Muscle of leg (tissue), 11 donors: ENCODE data around the gene KCNJ10. TPM values are rescaled to one million over a fixed set of nuclear protein-coding genes. Genes with fewer than 3 reads are reported as not detected.

ENCODE experiments used
- DNase-seq: peaks from one replicate; pipeline ENCODE4 v3.0.0; 2013
- H3K27ac ChIP-seq: one replicate; pipeline ENCODE4 v1.5.1; 2013; ENCODE audit warnings: mild to moderate bottlenecking, low read length, control low read depth
- H3K27me3 ChIP-seq: one replicate; pipeline ENCODE4 v1.6.1; 2013; ENCODE audit warnings: low read length; ENCODE audit not compliant: control insufficient read depth, insufficient read depth
- H3K36me3 ChIP-seq: one replicate; pipeline ENCODE4 v1.6.1; 2013; ENCODE audit warnings: low read length; ENCODE audit not compliant: control insufficient read depth, insufficient read depth
- H3K4me1 ChIP-seq: one replicate; pipeline ENCODE4 v1.6.1; 2013; ENCODE audit warnings: low read length; ENCODE audit not compliant: control insufficient read depth, insufficient read depth
- H3K4me3 ChIP-seq: one replicate; pipeline ENCODE4 v1.5.1; 2013; ENCODE audit warnings: low read length, control low read depth
- H3K9me3 ChIP-seq: replicated peaks from 2 replicates; pipeline ENCODE4 v1.6.1; 2013; ENCODE audit warnings: low read depth, low read length; ENCODE audit not compliant: control insufficient read depth
- WGBS: methylation state at CpG from one replicate; pipeline ENCODE4 v1.1.5; 2013; ENCODE audit warnings: missing lambda C conversion rate; ENCODE audit not compliant: insufficient coverage; 5-methylcytosine and 5-hydroxymethylcytosine counted together
- polyA plus RNA-seq, 8 donors: library from polyadenylated mRNA; unstranded; fragments of 120-200 nt; gene quantifications; one replicate each; pipeline versions ENCODE4 v1.2.1 to v1.2.3, GENCODE V29; 2013; ENCODE audit warnings: inconsistent platforms in 1 of 8, low replicate concordance in 1 of 8; ENCODE audit not compliant: insufficient read length in 8 of 8, insufficient read depth in 1 of 8
- total RNA-seq: library from RNA; stranded (reverse); fragments of 120-200 nt; gene quantifications from one replicate; pipeline ENCODE4 v1.2.4, GENCODE V29; 2013

Gene KCNJ10
- total and polyA plus RNA-seq, 9 donors, result 0.30 to 1.6 (median 0.64) TPM

GRCh38 chr1:159982280-159982679 is 87.7 kb downstream of the KCNJ10 start:
- WGBS, result 84% methylated on average over 4 of the region's 6 CpGs
- Histone ChIP-seq H3K27me3 (peaks cover 9% of the 10 kb centered on the region), H3K27ac (no peak overlapping the region), H3K36me3 (no peaks in the 10 kb centered on the region), H3K4me1 (no peaks in the 10 kb centered on the region), H3K9me3 (no peaks in the 10 kb centered on the region), H3K4me3 (no peak overlapping the region)
- DNase-seq, result no peak

GRCh38 chr1:159981351-159982055 is 88.5 kb downstream of the KCNJ10 start:
- 80% methylated on average over 6 of the region's 6 CpGs for WGBS
- peaks cover 9% of the 10 kb centered on the region for H3K27me3 ChIP-seq
- H3K4me1 ChIP-seq, result no peaks in the 10 kb centered on the region
- no peaks in the 10 kb centered on the region for H3K9me3 ChIP-seq
- no peak overlapping the region for H3K4me3 ChIP-seq
- DNase-seq, result no peak
- H3K36me3 ChIP-seq, result no peaks in the 10 kb centered on the region
- H3K27ac ChIP-seq, result no peak overlapping the region

GRCh38 chr1:159980786-159981185 is 89.2 kb downstream of the KCNJ10 start:
- 91% methylated on average over 4 of the region's 7 CpGs for WGBS
- H3K36me3 ChIP-seq, result no peaks in the 10 kb centered on the region
- H3K4me3 ChIP-seq, result no peak overlapping the region
- DNase-seq, result no peak
- peaks cover 9% of the 10 kb centered on the region for H3K27me3 ChIP-seq
- H3K9me3 ChIP-seq, result no peaks in the 10 kb centered on the region
- H3K27ac ChIP-seq, result no peak overlapping the region
- no peaks in the 10 kb centered on the region for H3K4me1 ChIP-seq

GRCh38 chr1:159980076-159980475 is 89.9 kb downstream of the KCNJ10 start:
- H3K4me3 ChIP-seq, result no peak overlapping the region
- WGBS, result 83% methylated on average over 2 of the region's 6 CpGs
- H3K27me3 ChIP-seq, result peaks cover 6% of the 10 kb centered on the region
- no peaks in the 10 kb centered on the region for H3K36me3 ChIP-seq
- H3K4me1 ChIP-seq, result no peaks in the 10 kb centered on the region
- no peak overlapping the region for H3K27ac ChIP-seq
- H3K9me3 ChIP-seq, result no peaks in the 10 kb centered on the region
- no peak for DNase-seq

GRCh38 chr1:159979257-159979656 is 90.7 kb downstream of the KCNJ10 start:
- Histone ChIP-seq H3K9me3 (no peaks in the 10 kb centered on the region), H3K27me3 (peaks cover 4% of the 10 kb centered on the region), H3K36me3 (no peaks in the 10 kb centered on the region), H3K4me3 (no peak overlapping the region), H3K27ac (no peak overlapping the region), H3K4me1 (no peaks in the 10 kb centered on the region)
- DNase-seq, result peak; percentile 32
- WGBS, result no CpG with 5 or more reads among the region's 3 CpGs

- Histone ChIP-seq H3K27ac (no peak overlapping the region), H3K9me3 (no peaks in the 10 kb centered on the region), H3K4me1 (no peaks in the 10 kb centered on the region), H3K4me3 (no peak overlapping the region), H3K27me3 (peaks cover 4% of the 10 kb centered on the region), H3K36me3 (no peaks in the 10 kb centered on the region)
- WGBS, result no CpG with 5 or more reads among the region's 2 CpGs
- DNase-seq, result no peak
These were observed 91.9 kb downstream of the KCNJ10 start for GRCh38 chr1:159978107-159978398.

GRCh38 chr1:159977364-159978106 is 92.4 kb downstream of the KCNJ10 start:
- Histone ChIP-seq H3K9me3 (no peaks in the 10 kb centered on the region), H3K4me3 (no peak overlapping the region), H3K27ac (no peak overlapping the region), H3K4me1 (no peaks in the 10 kb centered on the region), H3K36me3 (no peaks in the 10 kb centered on the region), H3K27me3 (peaks cover 4% of the 10 kb centered on the region)
- DNase-seq, result no peak
- 94% methylated on average over 4 of the region's 6 CpGs for WGBS

GRCh38 chr1:159974350-159974965 is 95.5 kb downstream of the KCNJ10 start:
- H3K27me3 ChIP-seq, result peaks cover 8% of the 10 kb centered on the region
- no peak overlapping the region for H3K4me3 ChIP-seq
- H3K9me3 ChIP-seq, result no peaks in the 10 kb centered on the region
- no peak for DNase-seq
- no peaks in the 10 kb centered on the region for H3K4me1 ChIP-seq
- H3K36me3 ChIP-seq, result no peaks in the 10 kb centered on the region
- H3K27ac ChIP-seq, result no peak overlapping the region
- 89% methylated on average over 5 of the region's 7 CpGs for WGBS

- Histone ChIP-seq H3K27me3 (peaks cover 8% of the 10 kb centered on the region), H3K4me1 (no peaks in the 10 kb centered on the region), H3K36me3 (no peaks in the 10 kb centered on the region), H3K27ac (no peak overlapping the region), H3K4me3 (no peak overlapping the region), H3K9me3 (no peaks in the 10 kb centered on the region)
- DNase-seq, result no peak
- no CpG with 5 or more reads among the region's 6 CpGs for WGBS
These were observed 96.5 kb downstream of the KCNJ10 start for GRCh38 chr1:159973350-159973940.
